GM21529 (cell line): ENCODE results near the gene SNAP91.
"Not testable (repeated sequence)": the region's sequence is repeated elsewhere in the genome, so short reads cannot be mapped to it uniquely, and the experiment has no call there.

Source experiments
- ATAC-seq: cut with Tn5 transposase; IDR thresholded peaks from one replicate; pipeline ENCODE4 v1.9.1; 2021; ENCODE audit not compliant: unreplicated experiment

The SNAP91 gene, protein sequence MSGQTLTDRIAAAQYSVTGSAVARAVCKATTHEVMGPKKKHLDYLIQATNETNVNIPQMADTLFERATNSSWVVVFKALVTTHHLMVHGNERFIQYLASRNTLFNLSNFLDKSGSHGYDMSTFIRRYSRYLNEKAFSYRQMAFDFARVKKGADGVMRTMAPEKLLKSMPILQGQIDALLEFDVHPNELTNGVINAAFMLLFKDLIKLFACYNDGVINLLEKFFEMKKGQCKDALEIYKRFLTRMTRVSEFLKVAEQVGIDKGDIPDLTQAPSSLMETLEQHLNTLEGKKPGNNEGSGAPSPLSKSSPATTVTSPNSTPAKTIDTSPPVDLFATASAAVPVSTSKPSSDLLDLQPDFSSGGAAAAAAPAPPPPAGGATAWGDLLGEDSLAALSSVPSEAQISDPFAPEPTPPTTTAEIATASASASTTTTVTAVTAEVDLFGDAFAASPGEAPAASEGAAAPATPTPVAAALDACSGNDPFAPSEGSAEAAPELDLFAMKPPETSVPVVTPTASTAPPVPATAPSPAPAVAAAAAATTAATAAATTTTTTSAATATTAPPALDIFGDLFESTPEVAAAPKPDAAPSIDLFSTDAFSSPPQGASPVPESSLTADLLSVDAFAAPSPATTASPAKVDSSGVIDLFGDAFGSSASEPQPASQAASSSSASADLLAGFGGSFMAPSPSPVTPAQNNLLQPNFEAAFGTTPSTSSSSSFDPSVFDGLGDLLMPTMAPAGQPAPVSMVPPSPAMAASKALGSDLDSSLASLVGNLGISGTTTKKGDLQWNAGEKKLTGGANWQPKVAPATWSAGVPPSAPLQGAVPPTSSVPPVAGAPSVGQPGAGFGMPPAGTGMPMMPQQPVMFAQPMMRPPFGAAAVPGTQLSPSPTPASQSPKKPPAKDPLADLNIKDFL

GRCh38 chr6:83708970-83709747, at the start of gene SNAP91:
Gene SNAP91, minus strand, starts transcription at chr6:83709101. Its CDS starts 1,174 bp downstream, at chr6:83707927.
- no peak for ATAC-seq

DNA sequence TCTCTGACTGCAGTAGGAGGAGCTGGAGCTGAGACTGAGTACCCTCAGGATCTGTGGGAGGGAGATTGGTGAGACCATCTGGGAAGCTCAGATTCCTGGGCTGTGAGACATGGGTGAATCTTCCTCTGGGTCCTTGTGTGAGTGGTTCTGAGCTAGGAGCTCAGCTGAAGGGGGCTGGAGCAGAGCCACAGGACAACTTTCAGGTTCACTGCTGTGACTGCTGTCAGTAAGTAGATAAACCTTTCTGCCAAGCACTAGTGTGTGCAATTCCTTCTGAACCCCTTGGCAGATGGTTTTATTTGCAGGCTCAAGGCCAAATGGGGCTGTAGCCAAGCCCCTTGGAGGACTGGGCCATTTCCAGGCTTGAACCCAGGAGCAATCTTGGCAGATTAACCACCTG, 49.6 kb upstream of the SNAP91 start:
- ATAC-seq: no peak

- no peak for ATAC-seq
Observed at GRCh38 chr6:83757021-83757420, 48.1 kb upstream of the SNAP91 start.

DNA sequence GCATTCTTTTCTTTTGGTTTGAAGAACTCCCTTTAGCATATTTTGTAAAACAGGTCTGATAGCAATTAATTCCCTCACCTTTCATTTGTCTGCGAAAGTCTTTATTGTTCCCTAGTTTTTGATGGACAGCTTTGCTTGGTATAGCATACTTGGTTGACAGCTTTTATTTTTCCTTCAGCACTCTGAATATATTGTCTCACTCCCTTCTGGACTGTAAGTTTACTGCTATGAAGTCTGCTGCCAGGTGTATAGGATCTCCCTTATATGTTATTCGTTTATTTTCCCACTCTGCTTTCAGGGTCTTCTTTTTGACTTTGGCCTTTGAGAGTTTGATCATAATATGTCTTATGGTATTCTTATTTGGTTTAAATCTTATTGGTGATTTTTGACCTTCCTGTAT, 47.7 kb upstream of the SNAP91 start:
- ATAC-seq: no peak

DNA sequence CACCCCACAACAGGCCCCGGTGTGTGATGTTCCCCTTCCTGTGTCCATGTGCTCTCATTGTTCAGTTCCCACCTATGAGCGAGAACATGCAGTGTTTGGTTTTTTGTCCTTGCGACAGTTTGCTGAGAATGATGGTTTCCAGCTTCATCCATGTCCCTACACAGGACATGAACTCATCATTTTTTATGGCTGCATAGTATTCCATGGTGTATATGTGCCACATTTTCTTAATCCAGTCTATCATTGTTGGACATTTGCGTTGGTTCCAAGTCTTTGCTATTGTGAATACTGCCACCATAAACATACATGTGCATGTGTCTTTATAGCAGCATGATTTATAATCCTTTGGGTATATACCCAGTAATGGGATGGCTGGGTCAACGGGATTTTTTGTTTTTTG, 43.5 kb upstream of the SNAP91 start:
- ATAC-seq: not testable (repeated sequence)

- ATAC-seq: no peak
Observed at GRCh38 chr6:83741089-83741488, 32.2 kb upstream of the SNAP91 start.

- no peak for ATAC-seq
Observed at GRCh38 chr6:83735461-83735860, 26.6 kb upstream of the SNAP91 start.

DNA sequence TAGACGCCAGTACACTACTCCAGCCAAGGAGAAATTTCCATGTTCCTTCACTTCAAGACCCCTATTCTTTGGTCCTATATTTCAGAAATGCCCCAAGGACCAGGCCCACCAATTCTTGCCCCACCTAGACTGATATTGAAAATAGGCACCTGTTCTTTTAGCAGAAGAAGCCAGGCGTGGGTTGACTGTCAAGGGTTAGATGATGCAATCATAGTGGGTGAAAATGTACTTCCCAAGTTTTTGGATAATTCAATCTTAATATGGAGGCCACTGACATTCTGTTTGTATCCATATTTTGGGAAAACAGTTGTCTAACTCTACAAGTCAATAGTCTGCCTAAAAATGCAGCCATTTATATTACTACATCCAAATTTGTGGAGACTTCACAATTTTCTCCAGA, 21.0 kb upstream of the SNAP91 start:
- ATAC-seq: no peak

- no peak for ATAC-seq
Observed at GRCh38 chr6:83722876-83723275, 14.0 kb upstream of the SNAP91 start.

- no peak for ATAC-seq
Observed at GRCh38 chr6:83717809-83718208, 8.9 kb upstream of the SNAP91 start.

DNA sequence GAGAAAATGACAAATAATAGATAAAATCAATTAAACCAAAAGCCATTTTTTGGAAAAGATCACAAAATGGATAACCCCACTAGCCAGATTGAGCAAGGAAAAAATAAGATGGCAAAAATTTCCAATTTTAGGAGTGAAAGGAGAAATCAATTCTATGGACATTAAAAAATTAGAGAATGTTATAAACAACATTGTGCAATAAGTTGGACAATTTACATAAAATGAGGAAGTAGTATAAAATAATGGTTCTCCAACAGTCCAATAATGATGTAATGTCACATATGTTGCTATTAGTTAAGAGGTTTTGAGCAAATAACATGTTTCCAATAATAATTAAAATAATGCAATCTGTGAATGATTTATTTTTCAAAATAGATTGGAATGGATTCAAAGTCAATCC, 3.1 kb upstream of the SNAP91 start:
- ATAC-seq: no peak

GRCh38 chr6:83709748-83710050, 798 bp upstream of the SNAP91 start:
- no peak for ATAC-seq

DNA sequence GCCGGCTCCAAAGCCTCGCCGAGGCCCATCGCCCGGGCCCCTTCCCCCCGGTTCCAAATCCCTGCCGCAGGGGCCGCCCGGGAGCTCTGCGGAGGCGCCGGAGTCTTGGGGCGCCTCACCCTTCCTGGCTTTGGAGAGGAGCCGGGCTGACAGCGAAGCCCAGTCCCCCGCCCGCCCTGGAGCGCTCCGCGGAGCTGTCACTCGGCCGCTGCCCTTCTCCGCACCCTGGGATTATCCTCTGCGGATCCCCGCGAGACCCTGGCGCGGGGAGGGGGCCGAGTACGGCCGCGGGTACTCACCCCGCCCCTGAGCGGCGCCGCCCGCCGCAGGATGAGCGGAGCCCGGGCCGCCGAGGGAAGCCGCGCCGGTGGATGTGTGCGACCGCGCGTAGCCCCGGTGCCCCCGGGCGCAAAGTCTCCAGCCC, 343 bp downstream of the SNAP91 start:
- ATAC-seq: no peak

- ATAC-seq: no peak
Observed at GRCh38 chr6:83707829-83708545, 914 bp downstream of the SNAP91 start.

- ATAC-seq: no peak
Observed at GRCh38 chr6:83702749-83703148, 6.2 kb downstream of the SNAP91 start.

- peak; percentile 62 for ATAC-seq
Observed at GRCh38 chr6:83702077-83702476, 6.8 kb downstream of the SNAP91 start.

DNA sequence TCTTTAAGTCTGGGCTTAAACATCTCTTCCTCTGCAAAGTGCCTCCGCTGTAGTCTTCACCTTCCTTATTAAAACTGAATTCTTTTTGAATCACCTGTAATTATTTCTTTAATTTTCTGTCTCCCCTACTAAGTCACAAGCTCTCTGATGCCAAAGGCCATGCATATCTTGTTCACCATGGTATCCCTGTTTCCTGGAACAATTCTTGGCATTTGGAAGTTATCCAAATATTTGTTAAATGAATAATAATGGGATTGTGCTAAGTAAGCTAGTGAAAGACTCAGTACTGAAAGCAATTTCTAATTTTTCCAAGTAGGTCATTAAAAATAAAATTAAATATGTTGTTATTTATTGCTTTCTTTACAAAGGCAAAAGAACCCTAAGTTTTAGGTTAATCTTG, 12.2 kb downstream of the SNAP91 start:
- ATAC-seq: no peak

- ATAC-seq: no peak
Observed at GRCh38 chr6:83685481-83685880, 23.4 kb downstream of the SNAP91 start.

GRCh38 chr6:83677791-83678190, 31.1 kb downstream of the SNAP91 start:
- ATAC-seq: no peak

- ATAC-seq: no peak
Observed at GRCh38 chr6:83637953-83638352, 70.9 kb downstream of the SNAP91 start.

- no peak for ATAC-seq
Observed at GRCh38 chr6:83636800-83637199, 72.1 kb downstream of the SNAP91 start.
